ENCODE results near the gene RACGAP1. TPM values are rescaled to one million over a fixed set of nuclear protein-coding genes. Genes with fewer than 3 reads are reported as not detected.
A peak's percentile ranks its signal among the peaks of the same experiment; 100 is the strongest.

Gene RACGAP1
- total RNA-seq, 2 experiments from 2014 or later: 3.0 to 3.3 TPM

- CTCF ChIA-PET: interaction anchor here (1.0 to 1.6 kb wide), 2 partner anchors 12 to 29 kb away, joined by 4 to 8 read pairs; no protein-coding TSS in a partner anchor
- Histone ChIP-seq H3K27me3 (ENCODE audit: control insufficient read depth in 1 of 2, insufficient read depth in 2 of 2, low read length in 2 of 2) (peaks cover 0 to 3% of the 10 kb centered on the region in 2 experiments), H3K4me1 (ENCODE audit: insufficient read depth, low read length) (peaks cover 18% of the 10 kb centered on the region), H3K27ac (ENCODE audit: low read depth in 1 of 2, low read length in 2 of 2) (no peak overlapping the region), H3K9me3 (ENCODE audit: control insufficient read depth in 1 of 2, insufficient read depth in 1 of 2, low read length in 2 of 2) (no peaks in the 10 kb centered on the region), H3K36me3 (ENCODE audit: insufficient read depth, low read length) (no peaks in the 10 kb centered on the region), H3K4me3 (ENCODE audit: low read length) (no peak overlapping the region)
- Mint-ChIP-seq H3K9me3 (no peaks in the 10 kb centered on the region), H3K27ac (no peak overlapping the region), H3K27me3 (peaks cover 17% of the 10 kb centered on the region), H3K4me3 (no peak overlapping the region), H3K36me3 (ENCODE audit: low read depth) (peaks cover 4% of the 10 kb centered on the region), H3K4me1 (ENCODE audit: low read depth) (peaks cover 15% of the 10 kb centered on the region)
- no peak for DNase-seq
- TF ChIP-seq, protein P1, sequence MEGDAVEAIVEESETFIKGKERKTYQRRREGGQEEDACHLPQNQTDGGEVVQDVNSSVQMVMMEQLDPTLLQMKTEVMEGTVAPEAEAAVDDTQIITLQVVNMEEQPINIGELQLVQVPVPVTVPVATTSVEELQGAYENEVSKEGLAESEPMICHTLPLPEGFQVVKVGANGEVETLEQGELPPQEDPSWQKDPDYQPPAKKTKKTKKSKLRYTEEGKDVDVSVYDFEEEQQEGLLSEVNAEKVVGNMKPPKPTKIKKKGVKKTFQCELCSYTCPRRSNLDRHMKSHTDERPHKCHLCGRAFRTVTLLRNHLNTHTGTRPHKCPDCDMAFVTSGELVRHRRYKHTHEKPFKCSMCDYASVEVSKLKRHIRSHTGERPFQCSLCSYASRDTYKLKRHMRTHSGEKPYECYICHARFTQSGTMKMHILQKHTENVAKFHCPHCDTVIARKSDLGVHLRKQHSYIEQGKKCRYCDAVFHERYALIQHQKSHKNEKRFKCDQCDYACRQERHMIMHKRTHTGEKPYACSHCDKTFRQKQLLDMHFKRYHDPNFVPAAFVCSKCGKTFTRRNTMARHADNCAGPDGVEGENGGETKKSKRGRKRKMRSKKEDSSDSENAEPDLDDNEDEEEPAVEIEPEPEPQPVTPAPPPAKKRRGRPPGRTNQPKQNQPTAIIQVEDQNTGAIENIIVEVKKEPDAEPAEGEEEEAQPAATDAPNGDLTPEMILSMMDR (IDR thresholded peaks at IDR 0.05): no peak
- intact Hi-C loops (cut with DNase I, micrococcal nuclease): loop anchor here in 1 of 2 experiments (5.0 to 10.0 kb wide), 3 partner anchors 182 to 1309 kb away; partner anchors contain the start of genes BCDIN3D, CCNT1 and LIMA1
- no peak for ATAC-seq (ENCODE audit: poor library complexity)
- POLR2A ChIA-PET: interaction anchor here (2.0 kb wide), 1 partner anchor 85 kb away, joined by 10 read pairs; the partner anchor contains the start of gene COX14
These were observed 1.4 kb upstream of the RACGAP1 start for GRCh38 chr12:50026691-50027090.

- H3K36me3 Mint-ChIP-seq (ENCODE audit: low read depth): peaks cover 4% of the 10 kb centered on the region
- no peaks in the 10 kb centered on the region for H3K27me3 ChIP-seq (ENCODE audit: control insufficient read depth in 1 of 2, insufficient read depth in 2 of 2, low read length in 2 of 2)
- no peaks in the 10 kb centered on the region for H3K9me3 Mint-ChIP-seq
- TF ChIP-seq, protein P1 (IDR thresholded peaks at IDR 0.05): no peak
- peak overlapping the region; percentile 75 for H3K4me3 ChIP-seq (ENCODE audit: low read length)
- H3K9me3 ChIP-seq (ENCODE audit: control insufficient read depth in 1 of 2, insufficient read depth in 1 of 2, low read length in 2 of 2): no peaks in the 10 kb centered on the region
- peaks cover 9% of the 10 kb centered on the region for H3K27me3 Mint-ChIP-seq
- intact Hi-C loops (cut with DNase I, micrococcal nuclease): loop anchor here (1.0 to 10.0 kb wide), 6 partner anchors 61 to 1307 kb away; partner anchors contain the start of genes COX14 (in 2 of the 2), BCDIN3D (in 1 of the 2), CCNT1 (in 1 of the 2) and CERS5 (in 1 of the 2)
- H3K4me1 ChIP-seq (ENCODE audit: insufficient read depth, low read length): peaks cover 18% of the 10 kb centered on the region
- peak overlapping the region; percentile 94 for H3K4me3 Mint-ChIP-seq
- ChIA-PET POLR2A (interaction anchor here (0.9 to 2.0 kb wide), 7 partner anchors 11 to 1343 kb away, joined by 3 to 10 read pairs (median 5); partner anchors contain the start of genes CERS5, COX14, KANSL2 and SMARCD1), CTCF (interaction anchor here (0.7 to 2.7 kb wide), 8 partner anchors 14 to 283 kb away, joined by 3 to 16 read pairs (median 4); partner anchors contain the start of genes COX14, SMARCD1 and TMBIM6)
- peaks cover 15% of the 10 kb centered on the region for H3K4me1 Mint-ChIP-seq (ENCODE audit: low read depth)
- peak overlapping the region; percentile 66 for H3K27ac Mint-ChIP-seq
- ATAC-seq (ENCODE audit: poor library complexity) (peak; percentile 2), DNase-seq (no peak)
- peak overlapping the region; percentile 16 to 26 for H3K27ac ChIP-seq (ENCODE audit: low read depth in 1 of 2, low read length in 2 of 2)
- H3K36me3 ChIP-seq (ENCODE audit: insufficient read depth, low read length): no peaks in the 10 kb centered on the region
These were observed 498 bp downstream of the RACGAP1 start for GRCh38 chr12:50024805-50025186.

DNA sequence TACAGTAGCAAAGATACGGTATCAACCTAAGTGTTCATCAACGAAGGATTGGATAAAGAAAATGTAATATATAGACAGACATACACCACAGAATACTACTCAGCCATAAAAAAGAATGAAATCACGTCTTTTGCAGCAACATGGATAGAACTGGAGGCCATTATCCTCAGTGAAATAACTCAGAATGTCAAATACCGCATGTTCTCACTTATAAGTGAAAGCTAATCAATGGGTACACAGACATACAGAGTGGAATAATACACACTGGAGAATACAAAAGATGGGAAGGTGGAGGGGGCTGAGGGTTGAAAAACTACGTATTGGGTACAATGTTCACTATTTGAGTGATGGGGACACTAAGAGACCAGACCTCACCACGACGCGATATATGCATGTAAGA lies 1.1 kb downstream of the RACGAP1 start:
- peaks cover 9% of the 10 kb centered on the region for H3K27me3 Mint-ChIP-seq
- peaks cover 15% of the 10 kb centered on the region for H3K4me1 Mint-ChIP-seq (ENCODE audit: low read depth)
- H3K36me3 ChIP-seq (ENCODE audit: insufficient read depth, low read length): no peaks in the 10 kb centered on the region
- no peaks in the 10 kb centered on the region for H3K27me3 ChIP-seq (ENCODE audit: control insufficient read depth in 1 of 2, insufficient read depth in 2 of 2, low read length in 2 of 2)
- H3K4me1 ChIP-seq (ENCODE audit: insufficient read depth, low read length): peaks cover 18% of the 10 kb centered on the region
- CTCF ChIA-PET: interaction anchor here (0.8 to 2.7 kb wide), 5 partner anchors 15 to 87 kb away, joined by 3 to 16 read pairs (median 5); partner anchors contain the start of gene COX14
- POLR2A ChIA-PET: interaction anchor here (0.9 to 1.7 kb wide), 3 partner anchors 11 to 1342 kb away, joined by 3 to 5 read pairs (median 4); partner anchors contain the start of genes CERS5 and KANSL2
- peak overlapping the region; percentile 94 for H3K4me3 Mint-ChIP-seq
- no peaks in the 10 kb centered on the region for H3K9me3 Mint-ChIP-seq
- H3K36me3 Mint-ChIP-seq (ENCODE audit: low read depth): peaks cover 4% of the 10 kb centered on the region
- ATAC-seq (ENCODE audit: poor library complexity): no peak
- H3K27ac ChIP-seq (ENCODE audit: low read depth in 1 of 2, low read length in 2 of 2): no peak overlapping the region
- no peak overlapping the region for H3K27ac Mint-ChIP-seq
- TF ChIP-seq, protein P1 (IDR thresholded peaks at IDR 0.05): no peak
- H3K4me3 ChIP-seq (ENCODE audit: low read length): peak overlapping the region; percentile 75
- intact Hi-C loops (cut with DNase I, micrococcal nuclease): loop anchor here in 1 of 2 experiments (2.0 to 10.0 kb wide), 3 partner anchors 143 to 261 kb away; partner anchors contain the start of genes BCDIN3D, CERS5 and LIMA1
- DNase-seq: no peak
- no peaks in the 10 kb centered on the region for H3K9me3 ChIP-seq (ENCODE audit: control insufficient read depth in 1 of 2, insufficient read depth in 1 of 2, low read length in 2 of 2)

Data from CD4-positive, alpha-beta T cell (primary cell).